ENCODE measurements around the gene SRL. TPM values are rescaled to one million over a fixed set of nuclear protein-coding genes. Genes with fewer than 3 reads are reported as not detected.

Gene SRL
- total and polyA plus RNA-seq, 2 of the 13 experiments (the other 11 are each of a cell fraction or from before 2014, with no cell fraction given): 0.05 TPM; not detected in 1

DNA sequence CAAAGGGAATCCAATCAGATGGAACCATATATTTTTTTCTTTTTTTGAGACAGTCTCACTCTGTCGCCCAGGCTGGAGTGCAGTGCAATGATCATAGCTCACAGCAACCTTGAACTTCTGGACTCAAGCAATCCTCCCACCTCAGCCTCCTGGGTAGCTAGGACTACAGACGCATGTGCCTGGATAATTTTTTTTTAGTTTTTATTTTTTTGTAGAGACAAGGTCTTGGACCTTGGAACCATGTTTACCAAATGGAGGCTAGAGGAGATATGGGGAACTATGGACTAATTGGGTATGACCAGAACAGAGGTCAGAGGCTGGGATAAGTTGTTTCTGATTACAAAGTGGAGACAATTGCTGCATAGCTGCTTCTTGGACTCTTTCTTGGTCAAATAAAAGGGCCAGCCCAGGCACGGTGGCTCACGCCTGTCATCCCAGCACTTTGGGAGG, 84.5 kb downstream of the SRL start (continued):
- TF ChIP-seq, protein P1, sequence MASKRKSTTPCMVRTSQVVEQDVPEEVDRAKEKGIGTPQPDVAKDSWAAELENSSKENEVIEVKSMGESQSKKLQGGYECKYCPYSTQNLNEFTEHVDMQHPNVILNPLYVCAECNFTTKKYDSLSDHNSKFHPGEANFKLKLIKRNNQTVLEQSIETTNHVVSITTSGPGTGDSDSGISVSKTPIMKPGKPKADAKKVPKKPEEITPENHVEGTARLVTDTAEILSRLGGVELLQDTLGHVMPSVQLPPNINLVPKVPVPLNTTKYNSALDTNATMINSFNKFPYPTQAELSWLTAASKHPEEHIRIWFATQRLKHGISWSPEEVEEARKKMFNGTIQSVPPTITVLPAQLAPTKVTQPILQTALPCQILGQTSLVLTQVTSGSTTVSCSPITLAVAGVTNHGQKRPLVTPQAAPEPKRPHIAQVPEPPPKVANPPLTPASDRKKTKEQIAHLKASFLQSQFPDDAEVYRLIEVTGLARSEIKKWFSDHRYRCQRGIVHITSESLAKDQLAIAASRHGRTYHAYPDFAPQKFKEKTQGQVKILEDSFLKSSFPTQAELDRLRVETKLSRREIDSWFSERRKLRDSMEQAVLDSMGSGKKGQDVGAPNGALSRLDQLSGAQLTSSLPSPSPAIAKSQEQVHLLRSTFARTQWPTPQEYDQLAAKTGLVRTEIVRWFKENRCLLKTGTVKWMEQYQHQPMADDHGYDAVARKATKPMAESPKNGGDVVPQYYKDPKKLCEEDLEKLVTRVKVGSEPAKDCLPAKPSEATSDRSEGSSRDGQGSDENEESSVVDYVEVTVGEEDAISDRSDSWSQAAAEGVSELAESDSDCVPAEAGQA (IDR thresholded peaks at IDR 0.05; ENCODE audit: low read depth): no peak
- TF ChIP-seq, protein P1 (CRISPR knock-in tag; IDR thresholded peaks at IDR 0.05; ENCODE audit: borderline replicate concordance): no peak
- no peak for TF ChIP-seq JUN (CRISPR knock-in tag; IDR thresholded peaks at IDR 0.05)
- TF ChIP-seq, protein P2, sequence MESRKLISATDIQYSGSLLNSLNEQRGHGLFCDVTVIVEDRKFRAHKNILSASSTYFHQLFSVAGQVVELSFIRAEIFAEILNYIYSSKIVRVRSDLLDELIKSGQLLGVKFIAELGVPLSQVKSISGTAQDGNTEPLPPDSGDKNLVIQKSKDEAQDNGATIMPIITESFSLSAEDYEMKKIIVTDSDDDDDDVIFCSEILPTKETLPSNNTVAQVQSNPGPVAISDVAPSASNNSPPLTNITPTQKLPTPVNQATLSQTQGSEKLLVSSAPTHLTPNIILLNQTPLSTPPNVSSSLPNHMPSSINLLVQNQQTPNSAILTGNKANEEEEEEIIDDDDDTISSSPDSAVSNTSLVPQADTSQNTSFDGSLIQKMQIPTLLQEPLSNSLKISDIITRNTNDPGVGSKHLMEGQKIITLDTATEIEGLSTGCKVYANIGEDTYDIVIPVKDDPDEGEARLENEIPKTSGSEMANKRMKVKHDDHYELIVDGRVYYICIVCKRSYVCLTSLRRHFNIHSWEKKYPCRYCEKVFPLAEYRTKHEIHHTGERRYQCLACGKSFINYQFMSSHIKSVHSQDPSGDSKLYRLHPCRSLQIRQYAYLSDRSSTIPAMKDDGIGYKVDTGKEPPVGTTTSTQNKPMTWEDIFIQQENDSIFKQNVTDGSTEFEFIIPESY (CRISPR knock-in tag; IDR thresholded peaks at IDR 0.05): no peak
- TF ChIP-seq, protein P3, sequence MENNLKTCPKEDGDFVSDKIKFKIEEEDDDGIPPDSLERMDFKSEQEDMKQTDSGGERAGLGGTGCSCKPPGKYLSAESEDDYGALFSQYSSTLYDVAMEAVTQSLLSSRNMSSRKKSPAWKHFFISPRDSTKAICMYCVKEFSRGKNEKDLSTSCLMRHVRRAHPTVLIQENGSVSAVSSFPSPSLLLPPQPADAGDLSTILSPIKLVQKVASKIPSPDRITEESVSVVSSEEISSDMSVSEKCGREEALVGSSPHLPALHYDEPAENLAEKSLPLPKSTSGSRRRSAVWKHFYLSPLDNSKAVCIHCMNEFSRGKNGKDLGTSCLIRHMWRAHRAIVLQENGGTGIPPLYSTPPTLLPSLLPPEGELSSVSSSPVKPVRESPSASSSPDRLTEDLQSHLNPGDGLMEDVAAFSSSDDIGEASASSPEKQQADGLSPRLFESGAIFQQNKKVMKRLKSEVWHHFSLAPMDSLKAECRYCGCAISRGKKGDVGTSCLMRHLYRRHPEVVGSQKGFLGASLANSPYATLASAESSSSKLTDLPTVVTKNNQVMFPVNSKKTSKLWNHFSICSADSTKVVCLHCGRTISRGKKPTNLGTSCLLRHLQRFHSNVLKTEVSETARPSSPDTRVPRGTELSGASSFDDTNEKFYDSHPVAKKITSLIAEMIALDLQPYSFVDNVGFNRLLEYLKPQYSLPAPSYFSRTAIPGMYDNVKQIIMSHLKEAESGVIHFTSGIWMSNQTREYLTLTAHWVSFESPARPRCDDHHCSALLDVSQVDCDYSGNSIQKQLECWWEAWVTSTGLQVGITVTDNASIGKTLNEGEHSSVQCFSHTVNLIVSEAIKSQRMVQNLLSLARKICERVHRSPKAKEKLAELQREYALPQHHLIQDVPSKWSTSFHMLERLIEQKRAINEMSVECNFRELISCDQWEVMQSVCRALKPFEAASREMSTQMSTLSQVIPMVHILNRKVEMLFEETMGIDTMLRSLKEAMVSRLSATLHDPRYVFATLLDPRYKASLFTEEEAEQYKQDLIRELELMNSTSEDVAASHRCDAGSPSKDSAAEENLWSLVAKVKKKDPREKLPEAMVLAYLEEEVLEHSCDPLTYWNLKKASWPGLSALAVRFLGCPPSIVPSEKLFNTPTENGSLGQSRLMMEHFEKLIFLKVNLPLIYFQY (CRISPR knock-in tag; IDR thresholded peaks at IDR 0.05; ENCODE audit: borderline replicate concordance): no peak
- TF ChIP-seq ZNF335 (CRISPR knock-in tag; IDR thresholded peaks at IDR 0.05): no peak
- no peak for TF ChIP-seq CBX2 (IDR thresholded peaks at IDR 0.05; ENCODE audit: low read depth, low read length)
- TF ChIP-seq CBX2 (CRISPR knock-in tag; IDR thresholded peaks at IDR 0.05; ENCODE audit: low read depth): no peak
- TF ChIP-seq SMC3 (IDR thresholded peaks at IDR 0.05; ENCODE audit: low read length): no peak
- no peak for TF ChIP-seq RFX5 (IDR thresholded peaks at IDR 0.05; ENCODE audit: low read depth, low read length)
- TF ChIP-seq, protein P4, sequence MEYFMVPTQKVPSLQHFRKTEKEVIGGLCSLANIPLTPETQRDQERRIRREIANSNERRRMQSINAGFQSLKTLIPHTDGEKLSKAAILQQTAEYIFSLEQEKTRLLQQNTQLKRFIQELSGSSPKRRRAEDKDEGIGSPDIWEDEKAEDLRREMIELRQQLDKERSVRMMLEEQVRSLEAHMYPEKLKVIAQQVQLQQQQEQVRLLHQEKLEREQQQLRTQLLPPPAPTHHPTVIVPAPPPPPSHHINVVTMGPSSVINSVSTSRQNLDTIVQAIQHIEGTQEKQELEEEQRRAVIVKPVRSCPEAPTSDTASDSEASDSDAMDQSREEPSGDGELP (IDR thresholded peaks at IDR 0.05; ENCODE audit: borderline replicate concordance, low read depth): no peak
- TF ChIP-seq, protein P5, sequence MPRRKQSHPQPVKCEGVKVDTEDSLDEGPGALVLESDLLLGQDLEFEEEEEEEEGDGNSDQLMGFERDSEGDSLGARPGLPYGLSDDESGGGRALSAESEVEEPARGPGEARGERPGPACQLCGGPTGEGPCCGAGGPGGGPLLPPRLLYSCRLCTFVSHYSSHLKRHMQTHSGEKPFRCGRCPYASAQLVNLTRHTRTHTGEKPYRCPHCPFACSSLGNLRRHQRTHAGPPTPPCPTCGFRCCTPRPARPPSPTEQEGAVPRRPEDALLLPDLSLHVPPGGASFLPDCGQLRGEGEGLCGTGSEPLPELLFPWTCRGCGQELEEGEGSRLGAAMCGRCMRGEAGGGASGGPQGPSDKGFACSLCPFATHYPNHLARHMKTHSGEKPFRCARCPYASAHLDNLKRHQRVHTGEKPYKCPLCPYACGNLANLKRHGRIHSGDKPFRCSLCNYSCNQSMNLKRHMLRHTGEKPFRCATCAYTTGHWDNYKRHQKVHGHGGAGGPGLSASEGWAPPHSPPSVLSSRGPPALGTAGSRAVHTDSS (CRISPR knock-in tag; conservative IDR thresholded peaks at IDR 0.05): no peak
- no peak for TF ChIP-seq ZIK1 (CRISPR knock-in tag; IDR thresholded peaks at IDR 0.05; ENCODE audit: borderline replicate concordance, low read depth)
- TF ChIP-seq ZNF562 (CRISPR knock-in tag; IDR thresholded peaks at IDR 0.05; ENCODE audit: borderline replicate concordance): no peak
- no peak for TF ChIP-seq ZFAT (CRISPR knock-in tag; conservative IDR thresholded peaks at IDR 0.05)
- no peak for TF ChIP-seq SRSF9 (IDR thresholded peaks at IDR 0.05; ENCODE audit: borderline replicate concordance, insufficient read depth, low read depth, low read length, poor library complexity, severe bottlenecking)

Measured in HepG2 (cell line).